Activated CD4-positive, alpha-beta T cell treated with anti-CD3 and anti-CD28 coated beads, Interleukin-2, amount 50 U/mL, for 48 hours (primary cell): ENCODE results near the gene PREX1.
"Not testable (repeated sequence)": the region's sequence is repeated elsewhere in the genome, so short reads cannot be mapped to it uniquely, and the experiment has no call there.

Source experiments
- DNase-seq, 2 experiments: peaks; one replicate each; pipeline ENCODE4 v3.0.0-alpha.2; 2020

PREX1 gene

GRCh38 chr20:48823960-48824498 is 3.8 kb downstream of the PREX1 start:
- DNase-seq = peak; percentile 65 to 78

DNA sequence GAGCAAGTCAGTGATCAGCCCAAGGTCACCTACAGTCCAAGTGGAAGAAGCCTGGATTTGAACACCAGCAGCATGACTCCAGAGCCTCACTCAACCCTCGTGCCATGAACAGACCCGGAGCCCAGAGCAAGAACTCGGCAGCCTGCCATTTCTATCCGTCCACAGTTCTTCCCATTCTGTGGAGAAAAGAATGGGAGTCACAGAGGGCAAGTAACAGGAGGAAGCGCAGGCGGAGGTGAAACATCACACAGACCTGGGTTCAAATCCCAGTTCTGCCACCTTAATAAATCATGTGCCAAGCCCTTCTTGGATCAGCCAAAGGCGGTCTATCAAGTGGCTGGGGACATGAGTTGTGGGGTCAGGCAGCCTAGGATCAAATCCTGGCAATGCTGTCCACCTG is 4.3 kb downstream of the PREX1 start:
- DNase-seq = no peak

- peak; percentile 27 to 44 for DNase-seq
Measured at GRCh38 chr20:48822879-48823385, 4.9 kb downstream of the PREX1 start.

- no peak for DNase-seq
Measured at GRCh38 chr20:48822178-48822577, 5.6 kb downstream of the PREX1 start.

- DNase-seq = no peak
Measured at GRCh38 chr20:48821261-48821920, 6.4 kb downstream of the PREX1 start.

- no peak for DNase-seq
Measured at GRCh38 chr20:48820649-48820973, 7.2 kb downstream of the PREX1 start.

GRCh38 chr20:48819821-48820648 is 7.8 kb downstream of the PREX1 start:
- no peak for DNase-seq

GRCh38 chr20:48819089-48819488 is 8.7 kb downstream of the PREX1 start:
- DNase-seq = no peak

DNA sequence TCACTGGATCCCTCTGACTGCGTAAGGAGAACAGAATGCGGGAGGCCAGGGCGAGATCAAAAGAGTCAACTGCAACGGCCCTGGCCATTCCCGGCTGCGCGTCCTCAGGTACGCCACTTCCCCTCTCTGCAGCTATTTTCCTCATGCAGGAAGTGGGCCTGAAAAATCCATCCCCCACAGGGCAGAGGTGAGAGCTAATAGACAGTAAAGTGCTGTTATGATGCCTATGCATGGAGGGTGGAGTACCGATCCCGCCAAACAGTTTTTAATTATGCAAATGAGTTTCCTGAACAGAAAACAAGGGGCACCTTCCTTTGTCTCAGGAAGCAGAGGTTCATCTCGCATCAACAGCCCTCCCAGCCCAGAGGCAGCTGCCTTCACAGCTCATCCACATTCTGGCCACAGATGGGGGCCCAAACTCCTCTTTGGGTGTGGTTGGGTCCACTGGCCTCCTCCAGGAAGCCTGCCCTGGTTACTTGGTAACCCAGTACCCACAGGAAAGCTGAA is 9.3 kb downstream of the PREX1 start:
- DNase-seq = peak; percentile 31 to 52

GRCh38 chr20:48818031-48818370 is 9.8 kb downstream of the PREX1 start:
- DNase-seq = no peak

GRCh38 chr20:48817367-48818030 is 10.3 kb downstream of the PREX1 start:
- no peak for DNase-seq

- no peak for DNase-seq
Measured at GRCh38 chr20:48816282-48817205, 11.3 kb downstream of the PREX1 start.

- no peak for DNase-seq
Measured at GRCh38 chr20:48815537-48815936, 12.3 kb downstream of the PREX1 start.

GRCh38 chr20:48814633-48815032 is 13.2 kb downstream of the PREX1 start:
- no peak for DNase-seq

DNA sequence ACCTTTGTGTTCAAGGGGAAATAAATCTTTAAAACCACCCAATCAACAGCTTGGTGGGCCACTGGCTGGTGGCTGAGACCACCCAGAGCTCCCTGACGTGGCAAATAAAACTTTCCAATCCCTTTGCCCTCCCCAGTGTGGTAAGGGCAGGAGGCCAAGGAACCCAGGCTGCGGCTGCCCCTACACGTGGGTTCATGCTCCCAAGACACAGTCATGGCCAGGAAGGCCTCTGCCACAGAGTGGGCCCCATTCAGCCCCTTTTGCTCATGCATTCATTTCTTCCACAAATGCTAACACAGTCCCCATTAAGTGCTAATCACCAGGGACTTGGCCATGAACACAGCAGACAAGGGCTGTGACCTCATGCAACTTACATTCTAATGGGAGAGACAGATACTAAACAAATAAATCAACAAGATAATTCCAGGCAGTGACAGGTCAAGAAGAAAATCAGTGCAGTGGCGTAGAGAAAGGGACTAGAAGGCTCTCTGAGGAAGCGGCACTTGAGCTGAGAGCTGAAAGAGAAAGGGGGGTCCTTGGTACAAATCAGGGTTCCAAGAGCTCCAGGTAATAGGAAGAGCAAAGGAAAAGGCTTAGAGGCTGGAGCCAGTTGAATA is 13.8 kb downstream of the PREX1 start:
- DNase-seq = no peak

DNA sequence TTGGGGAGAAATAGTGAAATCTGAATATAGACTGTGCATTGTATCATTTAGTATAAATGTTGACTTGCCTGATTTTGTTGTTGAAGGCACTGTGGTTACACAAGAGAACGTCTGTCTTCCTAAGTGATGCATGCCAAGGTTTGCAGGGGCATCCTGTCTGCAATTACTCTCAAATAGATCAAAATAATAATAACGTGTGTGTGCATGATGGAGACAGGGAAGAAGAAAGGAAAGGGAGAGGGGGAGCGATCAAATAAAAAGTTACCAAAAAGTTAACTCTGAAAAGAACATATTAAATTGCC is 14.4 kb downstream of the PREX1 start:
- no peak for DNase-seq

DNA sequence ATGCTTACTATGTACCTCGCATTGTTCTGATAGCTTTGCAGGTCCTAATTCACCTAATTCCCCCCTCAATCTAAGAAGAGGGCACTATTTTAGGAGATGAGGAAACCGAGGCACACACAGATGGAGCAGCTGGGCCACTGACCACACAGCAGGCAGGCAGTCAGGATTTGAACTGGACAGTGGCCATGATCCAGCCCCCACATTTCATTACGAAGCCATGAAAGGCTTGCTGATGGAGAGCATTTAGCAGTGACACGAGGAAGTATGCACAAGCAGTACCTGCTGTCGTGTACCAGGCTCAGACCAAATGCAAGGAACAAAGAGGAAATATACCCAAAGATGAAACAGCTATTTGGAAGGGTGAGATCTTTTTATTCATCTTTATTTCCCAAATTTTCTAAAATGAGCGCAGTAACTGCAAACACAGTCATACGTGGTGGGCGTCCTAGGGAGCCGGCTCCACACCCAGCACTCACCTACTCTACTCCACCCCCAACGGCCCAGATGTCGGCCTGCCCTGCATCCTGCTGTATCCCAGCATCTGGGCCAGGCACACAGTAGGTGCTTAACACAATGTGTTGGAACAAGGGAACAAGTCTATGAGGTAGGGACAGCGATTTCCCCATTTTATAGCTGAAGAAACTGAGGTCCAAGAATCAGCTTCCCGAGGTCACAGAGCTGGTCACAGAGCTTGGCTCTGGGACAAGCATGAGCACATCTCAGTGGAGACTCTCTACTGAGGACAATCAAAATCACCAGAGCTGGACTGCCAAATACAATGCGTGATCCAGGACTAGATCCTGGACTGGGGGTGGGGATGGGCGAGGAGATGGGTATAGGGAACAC is 15.0 kb downstream of the PREX1 start:
- DNase-seq = no peak

- not testable (repeated sequence) for DNase-seq
Measured at GRCh38 chr20:48812114-48812513, 15.7 kb downstream of the PREX1 start.

DNA sequence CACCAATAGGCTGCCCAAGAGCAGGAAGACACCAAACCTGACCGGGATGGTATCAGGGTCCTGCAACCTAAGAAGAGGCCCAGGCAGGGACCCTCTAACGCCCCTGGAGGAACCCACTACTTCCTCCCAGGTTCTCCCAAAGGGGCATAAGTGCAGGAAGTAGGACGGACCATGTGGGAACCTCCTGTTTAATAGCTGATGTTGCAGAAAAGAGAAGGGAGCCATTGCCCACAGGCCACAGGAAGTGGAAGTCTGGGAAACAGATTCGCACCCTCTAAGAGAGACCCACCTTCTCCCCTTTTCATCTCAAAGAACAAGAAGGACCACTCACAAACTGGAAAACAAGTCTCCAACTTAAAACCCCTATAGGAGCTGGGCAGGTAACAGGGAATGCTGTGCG is 18.1 kb downstream of the PREX1 start:
- DNase-seq = no peak

GRCh38 chr20:48808382-48809034 is 19.3 kb downstream of the PREX1 start:
- DNase-seq = no peak
